ENCODE measurements around the gene ZBTB20. TPM values are rescaled to one million over a fixed set of nuclear protein-coding genes. Genes with fewer than 3 reads are reported as not detected.
A peak's percentile ranks its signal among the peaks of the same experiment; 100 is the strongest.

ZBTB20 gene
- total RNA-seq, 1 donor from 2014 or later: 11.2 TPM

- TF ChIP-seq CTCF (conservative IDR thresholded peaks at IDR 0.05; ENCODE audit: low read depth, low read length): no peak
These were observed 205.3 kb downstream of the ZBTB20 start for GRCh38 chr3:114941626-114942309.

GRCh38 chr3:114939920-114940319 lies 207.2 kb downstream of the ZBTB20 start:
- no peak for DNase-seq (ENCODE audit: low read depth)
- no peak overlapping the region for H3K4me3 ChIP-seq (ENCODE audit: low read depth, low read length)
- TF ChIP-seq CTCF (conservative IDR thresholded peaks at IDR 0.05; ENCODE audit: low read depth, low read length): no peak

More at GRCh38 chr3:114941626-114942309, 205.3 kb downstream of the ZBTB20 start:
- H3K4me3 ChIP-seq (ENCODE audit: low read depth, low read length): no peak overlapping the region
- no peak for DNase-seq (ENCODE audit: low read depth)

- no peak for TF ChIP-seq CTCF (conservative IDR thresholded peaks at IDR 0.05; ENCODE audit: low read depth, low read length)
- no peak for DNase-seq (ENCODE audit: low read depth)
- no peak overlapping the region for H3K4me3 ChIP-seq (ENCODE audit: low read depth, low read length)
These were observed 213.7 kb downstream of the ZBTB20 start for GRCh38 chr3:114933407-114933806.

GRCh38 chr3:114929971-114930732 lies 216.9 kb downstream of the ZBTB20 start:
- DNase-seq (ENCODE audit: low read depth): no peak
- no peak overlapping the region for H3K4me3 ChIP-seq (ENCODE audit: low read depth, low read length)
- no peak for TF ChIP-seq CTCF (conservative IDR thresholded peaks at IDR 0.05; ENCODE audit: low read depth, low read length)

- H3K4me3 ChIP-seq (ENCODE audit: low read depth, low read length): no peak overlapping the region
- no peak for TF ChIP-seq CTCF (conservative IDR thresholded peaks at IDR 0.05; ENCODE audit: low read depth, low read length)
- peak; percentile 23 for DNase-seq (ENCODE audit: low read depth)
These were observed 218.0 kb downstream of the ZBTB20 start for GRCh38 chr3:114928989-114929640.

- no peak for DNase-seq (ENCODE audit: low read depth)
- no peak for TF ChIP-seq CTCF (conservative IDR thresholded peaks at IDR 0.05; ENCODE audit: low read depth, low read length)
- no peak overlapping the region for H3K4me3 ChIP-seq (ENCODE audit: low read depth, low read length)
These were observed 242.5 kb downstream of the ZBTB20 start for GRCh38 chr3:114904633-114905032.
